GM19324 (cell line): Measurements from ENCODE around the gene RTP1.
"Not testable (repeated sequence)": the region's sequence is repeated elsewhere in the genome, so short reads cannot be mapped to it uniquely, and the experiment has no call there.

Experiments used
- ATAC-seq: cut with Tn5 transposase; IDR thresholded peaks from one replicate; pipeline ENCODE4 v1.9.1; 2021; ENCODE audit warnings: mild to moderate bottlenecking, moderate library complexity; ENCODE audit not compliant: unreplicated experiment, low FRiP score

RTP1 gene

GRCh38 chr3:187196573-187197334, 532 bp upstream of the RTP1 start:
- ATAC-seq = no peak

- no peak for ATAC-seq
Observed at GRCh38 chr3:187198490-187198889, 1.2 kb downstream of the RTP1 start.

DNA sequence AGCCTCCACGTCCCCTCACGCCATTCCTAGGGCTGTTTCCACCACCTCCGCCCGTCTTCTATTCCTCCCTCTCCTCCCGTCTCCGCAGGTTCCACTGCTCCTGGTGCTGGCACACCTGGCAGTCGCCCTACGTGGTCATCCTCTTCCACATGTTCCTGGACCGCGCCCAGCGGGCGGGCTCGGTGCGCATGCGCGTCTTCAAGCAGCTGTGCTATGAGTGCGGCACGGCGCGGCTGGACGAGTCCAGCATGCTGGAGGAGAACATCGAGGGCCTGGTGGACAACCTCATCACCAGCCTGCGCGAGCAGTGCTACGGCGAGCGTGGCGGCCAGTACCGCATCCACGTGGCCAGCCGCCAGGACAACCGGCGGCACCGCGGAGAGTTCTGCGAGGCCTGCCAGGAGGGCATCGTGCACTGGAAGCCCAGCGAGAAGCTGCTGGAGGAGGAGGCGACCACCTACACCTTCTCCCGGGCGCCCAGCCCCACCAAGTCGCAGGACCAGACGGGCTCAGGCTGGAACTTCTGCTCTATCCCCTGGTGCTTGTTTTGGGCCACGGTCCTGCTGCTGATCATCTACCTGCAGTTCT, 2.3 kb downstream of the RTP1 start:
- ATAC-seq = not testable (repeated sequence)

- no peak for ATAC-seq
Observed at GRCh38 chr3:187205683-187206082, 8.4 kb downstream of the RTP1 start.

- no peak for ATAC-seq
Observed at GRCh38 chr3:187207062-187207461, 9.8 kb downstream of the RTP1 start.

GRCh38 chr3:187207624-187208023, 10.3 kb downstream of the RTP1 start:
- no peak for ATAC-seq

DNA sequence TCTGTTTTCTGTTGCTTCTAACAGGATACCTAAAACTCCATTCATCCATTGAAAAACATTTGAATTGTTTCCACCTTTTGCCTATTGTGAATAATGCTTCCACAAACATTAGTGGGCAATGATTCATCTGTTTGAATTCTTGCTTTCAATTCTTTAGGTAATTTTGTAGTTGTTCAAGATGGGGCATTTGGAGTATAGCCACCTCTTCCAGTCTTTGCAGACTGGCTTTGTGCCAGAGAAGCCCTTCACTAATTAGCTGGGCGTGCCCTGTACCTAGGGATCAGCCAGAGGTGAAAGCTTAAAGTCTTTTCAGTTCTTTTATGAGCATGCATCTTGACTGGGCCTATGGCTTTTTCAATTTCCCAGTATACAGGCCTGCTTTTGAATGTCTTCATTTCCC, 10.9 kb downstream of the RTP1 start:
- ATAC-seq = no peak

DNA sequence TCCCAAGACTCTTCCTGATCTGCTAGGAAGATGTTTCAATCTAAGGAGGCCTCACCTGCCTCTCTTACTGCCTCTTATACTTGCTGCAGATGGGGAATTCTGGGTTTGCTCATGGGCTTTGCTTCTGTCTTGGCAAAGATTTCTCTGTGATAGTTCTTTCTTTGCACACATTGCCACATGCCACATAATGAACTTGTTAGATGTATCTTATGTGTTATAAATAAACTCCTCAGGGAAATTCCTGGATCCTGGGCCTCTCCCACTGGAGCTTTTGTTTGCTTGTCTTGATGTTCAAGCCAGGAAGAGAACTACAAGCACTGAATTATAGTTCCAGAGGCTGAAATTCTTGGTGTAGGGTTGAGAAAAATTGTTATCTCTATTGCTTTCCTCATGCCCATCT, 12.2 kb downstream of the RTP1 start:
- no peak for ATAC-seq

- ATAC-seq = no peak
Observed at GRCh38 chr3:187210091-187210490, 12.8 kb downstream of the RTP1 start.

- ATAC-seq = peak; percentile 81
Observed at GRCh38 chr3:187210545-187211327, 13.4 kb downstream of the RTP1 start.

GRCh38 chr3:187211532-187212195, 14.4 kb downstream of the RTP1 start:
- no peak for ATAC-seq

- ATAC-seq = no peak
Observed at GRCh38 chr3:187212196-187212545, 14.9 kb downstream of the RTP1 start.

DNA sequence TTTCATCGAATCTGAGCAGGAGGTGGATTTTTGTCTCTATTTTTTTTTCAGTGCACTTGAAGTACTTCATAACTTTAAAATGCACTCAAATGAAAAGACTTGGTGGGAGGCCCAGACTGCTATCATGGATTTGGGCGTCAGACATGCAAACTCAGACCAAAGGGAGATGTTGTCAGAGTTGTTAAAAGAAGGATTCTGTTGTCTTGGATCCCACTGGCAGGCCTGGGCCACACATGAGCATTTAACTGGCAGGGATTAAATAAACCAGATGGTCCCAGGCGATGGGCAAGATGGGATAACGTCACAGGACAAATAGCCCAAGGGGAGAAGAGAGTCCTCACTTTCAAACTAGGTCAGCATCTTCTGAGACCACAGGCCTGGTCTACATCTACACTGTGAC, 15.4 kb downstream of the RTP1 start:
- ATAC-seq = no peak

- ATAC-seq = no peak
Observed at GRCh38 chr3:187213616-187214015, 16.3 kb downstream of the RTP1 start.

- no peak for ATAC-seq
Observed at GRCh38 chr3:187215460-187215859, 18.2 kb downstream of the RTP1 start.

- ATAC-seq = no peak
Observed at GRCh38 chr3:187222801-187223200, 25.5 kb downstream of the RTP1 start.

DNA sequence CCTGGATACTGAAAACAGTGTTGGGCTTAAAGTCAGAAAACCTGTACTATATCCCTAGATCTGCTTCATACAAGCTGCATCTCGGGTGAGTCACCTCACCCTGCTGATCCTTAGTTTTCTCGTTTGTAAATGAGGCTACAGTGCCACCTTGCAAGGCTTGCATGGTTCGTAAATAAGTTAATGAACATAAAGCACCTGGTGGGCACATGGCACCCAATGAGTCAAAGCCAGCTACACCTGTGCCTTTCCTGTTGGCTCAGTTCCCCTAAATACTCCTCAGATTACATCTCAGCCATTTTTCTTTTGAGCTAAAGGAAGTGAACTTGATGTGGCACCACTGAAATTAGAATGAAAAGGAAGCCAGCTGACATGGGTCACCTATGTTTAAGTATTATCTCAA, 26.5 kb downstream of the RTP1 start:
- no peak for ATAC-seq

- no peak for ATAC-seq
Observed at GRCh38 chr3:187227658-187228258, 30.5 kb downstream of the RTP1 start.

DNA sequence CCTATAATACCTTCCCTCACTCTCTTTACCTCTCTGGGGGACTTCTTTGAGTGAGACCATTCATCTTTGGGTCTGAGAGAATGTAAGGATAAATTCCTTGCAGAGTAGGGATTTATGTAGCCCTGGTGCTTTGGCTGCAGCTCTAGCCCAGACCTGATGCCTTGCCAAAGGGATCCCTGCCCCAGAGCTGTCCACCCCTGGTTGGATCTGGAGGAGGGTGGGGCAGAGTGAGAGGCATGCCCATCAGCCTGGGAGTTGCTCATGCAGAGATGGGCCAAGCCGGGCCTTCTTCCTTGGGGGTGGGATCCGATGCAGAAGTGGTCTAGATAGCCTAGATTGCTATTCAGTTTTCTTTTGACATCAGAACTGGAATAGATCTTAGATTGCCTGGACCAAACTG, 31.5 kb downstream of the RTP1 start:
- no peak for ATAC-seq

GRCh38 chr3:187230011-187230410, 32.7 kb downstream of the RTP1 start:
- ATAC-seq = no peak

- no peak for ATAC-seq
Observed at GRCh38 chr3:187236962-187237361, 39.7 kb downstream of the RTP1 start.
